Activated CD4-positive, alpha-beta T cell treated with anti-CD3 and anti-CD28 coated beads for 36 hours (primary cell): ENCODE measurements around the gene MED29. TPM values are rescaled to one million over a fixed set of nuclear protein-coding genes. Genes with fewer than 3 reads are reported as not detected.

Experiments used
- ATAC-seq: fragments of 200-7000 bp; cut with Tn5 transposase; one replicate; pipeline ENCODE4 v1.10.0; 2021; ENCODE audit warnings: mild to moderate bottlenecking, moderate library complexity
- CTCF ChIA-PET: fragments of 350-600 bp; sonication (Branson Sonifier 250); formaldehyde crosslinking; loops from one replicate; lab custom pipeline; 2021; ENCODE audit warnings: antibody characterized with exemption; lab: Charles Lee
- POLR2A ChIA-PET: fragments of 350-600 bp; sonication (Branson Sonifier 250); formaldehyde crosslinking; loops from one replicate; lab custom pipeline; 2021; ENCODE audit warnings: antibody characterized with exemption, inconsistent platforms; lab: Charles Lee
- DNase-seq: peaks from one replicate; pipeline ENCODE4 v3.0.0-alpha.2; 2020
- H3K27ac Mint-ChIP-seq: one replicate; pipeline ENCODE4 v1.8.0; 2021; ENCODE audit warnings: mixed read lengths
- H3K27me3 Mint-ChIP-seq: one replicate; pipeline ENCODE4 v1.8.0; 2021; ENCODE audit warnings: mixed read lengths
- H3K36me3 Mint-ChIP-seq: one replicate; pipeline ENCODE4 v1.8.0; 2021; ENCODE audit warnings: low read depth, mixed read lengths
- H3K4me1 Mint-ChIP-seq: one replicate; pipeline ENCODE4 v1.8.0; 2021; ENCODE audit warnings: mixed read lengths
- H3K4me3 Mint-ChIP-seq: one replicate; pipeline ENCODE4 v1.8.0; 2021; ENCODE audit warnings: mild to moderate bottlenecking, moderate library complexity, mixed read lengths
- H3K9me3 Mint-ChIP-seq: one replicate; pipeline ENCODE4 v1.8.0; 2021; ENCODE audit warnings: low read depth, mixed read lengths
- intact Hi-C, 2 experiments: fragments of 100-400 bp; cut with DNase I in 1 of 2; cut with micrococcal nuclease in 1 of 2; formaldehyde crosslinking; loops; one replicate each; pipeline versions ENCODE4 v1.14.2 to v1.15.1; 2022 to 2024; cut with DNase I, micrococcal nuclease
- total RNA-seq, 2 experiments: library from RNA; stranded (reverse); gene quantifications; one replicate each; pipeline ENCODE4 v1.2.3, GENCODE V29; 2021

Gene MED29
- total RNA-seq, 2 experiments from 2014 or later = 24.0 to 34.6 TPM

DNA sequence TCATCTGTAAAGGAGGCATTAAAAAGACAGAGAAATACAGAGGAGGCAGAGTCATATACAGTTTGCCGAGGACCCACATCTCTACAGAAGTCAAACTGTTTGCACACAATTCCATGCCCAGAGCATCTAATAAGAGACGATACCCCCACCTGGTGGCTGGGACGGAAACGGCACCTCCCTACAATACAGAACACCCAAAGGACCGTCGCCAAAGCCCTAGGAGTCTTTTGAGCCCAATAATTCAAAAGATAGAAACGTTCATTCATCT lies 20.6 kb downstream of the MED29 start:
- peaks cover 32% of the 10 kb centered on the region for H3K4me1 Mint-ChIP-seq
- ATAC-seq (peak; percentile 56), DNase-seq (peak; percentile 95)
- intact Hi-C loops = loop anchor here (1.0 to 2.0 kb wide), 18 partner anchors 9 to 560 kb away; partner anchors contain the start of genes MED29 (in 2 of the 2), PAF1 (in 2 of the 2), SAMD4B (in 2 of the 2) and EID2 (in 1 of the 2)
- H3K9me3 Mint-ChIP-seq = no peaks in the 10 kb centered on the region
- H3K27me3 Mint-ChIP-seq = no peaks in the 10 kb centered on the region
- H3K36me3 Mint-ChIP-seq = peaks cover 41% of the 10 kb centered on the region
- ChIA-PET CTCF (interaction anchor here (0.8 to 2.3 kb wide), 15 partner anchors 10 to 122 kb away, joined by 3 to 79 read pairs (median 5); partner anchors contain the start of genes MED29, PAF1 and RPS16), POLR2A (interaction anchor here (0.7 to 2.3 kb wide), 7 partner anchors 10 to 24 kb away, joined by 3 to 22 read pairs (median 4); partner anchors contain the start of genes MED29, PAF1 and RPS16)
- peak overlapping the region; percentile 73 for H3K4me3 Mint-ChIP-seq
- peak overlapping the region; percentile 92 for H3K27ac Mint-ChIP-seq

DNA sequence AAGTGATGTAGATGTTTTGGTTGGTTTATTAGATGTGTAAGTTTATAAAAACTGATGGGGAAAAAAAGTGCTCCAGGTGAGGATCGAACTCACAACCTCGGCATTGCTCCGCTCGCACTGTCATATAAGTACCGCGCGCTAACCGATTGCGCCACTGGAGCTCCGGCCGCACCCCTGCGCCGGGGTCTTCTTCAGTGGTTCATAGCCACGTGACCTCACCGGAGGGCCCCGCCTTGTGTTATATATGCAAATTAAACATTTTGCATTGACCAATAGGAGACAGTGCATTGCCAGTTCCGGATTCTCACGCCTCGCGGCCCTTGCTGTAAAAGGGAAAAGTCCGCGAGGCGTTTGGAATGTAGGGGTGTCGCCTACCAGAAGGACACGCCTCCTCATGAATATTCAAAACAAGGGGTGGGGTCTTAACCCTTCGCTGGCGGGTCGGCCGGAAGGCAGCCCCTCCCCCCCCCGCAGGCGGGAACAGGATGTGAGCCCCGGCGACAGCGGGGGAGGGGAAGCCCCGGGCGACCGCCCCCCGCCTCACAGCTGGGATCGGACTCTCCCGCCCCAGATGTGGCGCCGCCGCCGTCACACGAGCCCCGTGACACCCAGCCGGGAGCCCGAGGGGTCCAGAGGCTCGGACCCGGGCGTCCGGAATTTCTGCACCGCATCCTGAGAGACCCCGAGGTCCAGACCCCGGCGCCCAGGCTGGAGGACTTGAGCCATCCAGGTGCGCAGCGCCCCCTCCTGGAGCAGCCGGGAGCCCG lies 21.1 kb downstream of the MED29 start, which contains the start of gene PLEKHG2:
TSS of gene PLEKHG2 (plus strand) at position 570 of the 767 bp plus-strand sequence. CDS start 1,418 bp downstream, outside the sequence.
- intact Hi-C loops = loop anchor here (1.0 to 2.0 kb wide), 17 partner anchors 10 to 561 kb away; partner anchors contain the start of genes MED29 (in 2 of the 2), PAF1 (in 2 of the 2), SAMD4B (in 2 of the 2) and EID2 (in 1 of the 2)
- Mint-ChIP-seq H3K27ac (peak within 1 kb of the TSS; percentile 92), H3K4me3 (peak within 1 kb of the TSS; percentile 73), H3K9me3 (no peaks in the 10 kb centered on the region), H3K4me1 (peaks cover 32% of the 10 kb centered on the region), H3K36me3 (peaks cover 36% of the 10 kb centered on the region), H3K27me3 (no peaks in the 10 kb centered on the region)
- CTCF ChIA-PET = interaction anchor here (0.6 to 2.3 kb wide), 13 partner anchors 10 to 84 kb away, joined by 3 to 79 read pairs (median 7); partner anchors contain the start of genes MED29, PAF1 and RPS16
- ATAC-seq = peak; percentile 73
- peak; percentile 98 for DNase-seq
- POLR2A ChIA-PET = interaction anchor here (0.7 to 2.3 kb wide), 6 partner anchors 10 to 24 kb away, joined by 3 to 22 read pairs (median 8); partner anchors contain the start of genes MED29, PAF1 and RPS16

DNA sequence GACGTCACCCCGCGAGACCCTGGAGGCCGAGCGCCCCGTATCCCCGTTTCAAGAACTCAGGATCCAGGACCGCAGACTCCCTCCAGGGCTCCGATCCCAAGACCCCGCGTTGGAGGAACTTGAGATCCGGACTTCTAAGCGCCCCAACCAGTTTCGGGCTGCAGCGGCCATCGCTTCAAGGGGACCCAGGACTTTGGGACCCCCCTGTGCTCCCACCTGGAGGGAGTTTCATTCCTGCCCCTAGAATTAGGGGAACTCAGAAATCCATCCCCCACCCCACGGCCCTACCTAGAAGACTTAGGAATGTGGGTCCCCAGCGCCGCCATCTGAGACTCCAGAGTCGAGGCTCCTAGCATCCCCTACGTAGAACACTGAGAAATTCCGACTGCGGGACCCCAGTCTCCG lies 21.7 kb downstream of the MED29 start:
- CTCF ChIA-PET = interaction anchor here (1.1 to 2.3 kb wide), 7 partner anchors 11 to 59 kb away, joined by 3 to 79 read pairs (median 9); partner anchors contain the start of genes MED29, PAF1 and RPS16
- Mint-ChIP-seq H3K9me3 (no peaks in the 10 kb centered on the region), H3K27ac (peak overlapping the region; percentile 92), H3K27me3 (no peaks in the 10 kb centered on the region), H3K36me3 (peaks cover 33% of the 10 kb centered on the region), H3K4me3 (peak overlapping the region; percentile 73), H3K4me1 (peaks cover 32% of the 10 kb centered on the region)
- ATAC-seq (no peak), DNase-seq (peak; percentile 34)
- POLR2A ChIA-PET = interaction anchor here (2.1 to 2.3 kb wide), 3 partner anchors 11 to 22 kb away, joined by 13 to 22 read pairs (median 18); partner anchors contain the start of genes MED29 and PAF1
- intact Hi-C loops = loop anchor here (1.0 to 2.0 kb wide), 17 partner anchors 11 to 562 kb away; partner anchors contain the start of genes MED29 (in 2 of the 2), PAF1 (in 2 of the 2), SAMD4B (in 2 of the 2) and EID2 (in 1 of the 2)

GRCh38 chr19:39413272-39413910 lies 22.2 kb downstream of the MED29 start:
- Mint-ChIP-seq H3K27ac (peak overlapping the region; percentile 92), H3K36me3 (peaks cover 27% of the 10 kb centered on the region), H3K27me3 (no peaks in the 10 kb centered on the region), H3K4me3 (peak overlapping the region; percentile 73), H3K4me1 (peaks cover 32% of the 10 kb centered on the region), H3K9me3 (no peaks in the 10 kb centered on the region)
- CTCF ChIA-PET = interaction anchor here (0.9 kb wide), 1 partner anchor 11 kb away, joined by 3 read pairs; no protein-coding TSS in a partner anchor
- ATAC-seq (no peak), DNase-seq (peak; percentile 53)
- POLR2A ChIA-PET = interaction anchor here (1.1 kb wide), 1 partner anchor 22 kb away, joined by 3 read pairs; the partner anchor contains the start of gene RPS16
- intact Hi-C loops = loop anchor here (2.0 kb wide), 2 partner anchors 17 to 483 kb away; partner anchors contain the start of genes MRPS12 (in 1 of the 2) and SARS2 (in 1 of the 2)

DNA sequence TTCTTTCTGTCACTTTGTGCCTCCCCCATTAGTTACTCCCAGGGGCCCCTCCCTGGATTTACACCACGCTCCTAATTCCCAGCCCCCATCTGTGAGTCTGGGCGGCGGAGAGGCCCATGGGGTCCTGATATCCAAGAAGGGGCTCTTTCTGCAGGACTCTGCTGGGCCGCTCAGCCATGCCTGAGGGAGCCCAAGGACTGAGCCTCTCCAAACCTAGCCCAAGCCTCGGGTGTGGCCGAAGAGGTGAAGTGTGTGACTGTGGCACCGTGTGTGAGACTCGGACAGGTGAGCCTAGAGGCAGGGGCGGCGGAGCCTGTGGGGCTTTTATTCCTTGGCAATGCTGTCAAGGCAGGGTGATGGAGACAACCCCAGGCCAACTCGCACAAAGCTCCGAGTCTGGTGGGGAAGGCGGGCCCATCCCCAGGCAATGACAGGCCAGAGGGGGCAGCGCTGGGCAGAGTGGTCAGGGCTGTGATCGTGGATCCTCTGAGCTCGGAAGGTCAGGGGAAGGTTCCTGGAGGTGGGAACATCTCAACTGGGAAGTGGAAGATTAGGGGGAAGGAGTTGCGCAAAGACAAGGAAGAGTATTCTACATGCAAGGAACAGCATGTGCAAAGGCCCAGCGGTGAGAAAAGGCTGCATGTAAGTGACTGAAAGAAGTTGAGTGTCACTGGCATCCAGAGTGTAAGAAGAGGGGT lies 22.9 kb downstream of the MED29 start:
- intact Hi-C loops = loop anchor here (2.0 kb wide), 2 partner anchors 17 to 483 kb away; partner anchors contain the start of genes MRPS12 (in 1 of the 2) and SARS2 (in 1 of the 2)
- H3K4me3 Mint-ChIP-seq = peak overlapping the region; percentile 73
- ATAC-seq (no peak), DNase-seq (no peak)
- CTCF ChIA-PET = interaction anchor here (0.6 to 0.9 kb wide), 4 partner anchors 10 to 86 kb away, joined by 3 read pairs; no protein-coding TSS in a partner anchor
- peaks cover 23% of the 10 kb centered on the region for H3K36me3 Mint-ChIP-seq
- peak overlapping the region; percentile 77 for H3K27ac Mint-ChIP-seq
- POLR2A ChIA-PET = interaction anchor here (1.1 kb wide), 1 partner anchor 22 kb away, joined by 3 read pairs; the partner anchor contains the start of gene RPS16
- peaks cover 32% of the 10 kb centered on the region for H3K4me1 Mint-ChIP-seq
- no peaks in the 10 kb centered on the region for H3K9me3 Mint-ChIP-seq
- no peaks in the 10 kb centered on the region for H3K27me3 Mint-ChIP-seq

DNA sequence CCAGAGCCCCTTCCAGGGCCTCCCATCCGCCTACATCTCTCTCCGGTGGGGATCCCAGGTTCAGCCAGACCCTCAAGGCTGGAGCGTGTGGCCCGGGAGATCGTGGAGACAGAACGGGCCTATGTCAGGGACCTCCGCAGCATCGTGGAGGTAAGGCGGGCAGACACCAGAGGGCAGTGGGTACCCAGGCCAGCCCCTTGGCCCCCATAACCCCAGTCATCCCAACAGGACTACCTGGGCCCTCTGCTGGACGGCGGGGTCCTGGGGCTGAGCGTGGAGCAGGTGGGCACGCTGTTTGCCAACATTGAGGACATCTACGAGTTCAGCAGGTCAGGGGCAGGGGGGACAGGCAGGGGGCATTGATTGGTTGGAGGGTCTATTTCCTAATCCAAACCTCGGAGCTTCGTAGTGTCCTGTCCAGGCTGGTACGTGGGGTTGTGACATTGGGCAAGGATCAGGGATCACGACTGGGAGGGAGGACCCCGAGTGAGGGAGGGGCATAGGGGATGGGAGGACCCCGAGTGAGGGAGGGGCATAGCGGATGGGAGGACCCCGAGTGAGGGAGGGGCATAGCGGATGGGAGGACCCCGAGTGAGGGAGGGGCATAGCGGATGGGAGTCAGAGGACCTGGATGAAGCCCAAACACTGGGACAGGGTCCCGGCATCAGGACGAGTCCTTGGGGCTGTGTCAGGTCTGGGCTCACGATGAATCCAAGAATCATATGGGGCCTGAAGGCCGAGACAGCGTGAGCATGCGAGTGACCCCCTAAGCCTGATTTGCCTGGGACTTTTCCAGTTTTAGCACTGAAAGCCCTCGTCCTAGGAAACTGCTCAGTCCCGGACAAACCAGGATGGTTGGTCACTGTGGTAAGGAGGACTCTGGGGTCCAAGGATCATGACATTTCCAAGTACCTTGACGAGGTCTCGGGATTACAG lies 24.2 kb downstream of the MED29 start:
- no peak for DNase-seq
- Mint-ChIP-seq H3K36me3 (peaks cover 23% of the 10 kb centered on the region), H3K4me1 (peaks cover 29% of the 10 kb centered on the region), H3K27ac (no peak overlapping the region), H3K27me3 (no peaks in the 10 kb centered on the region), H3K4me3 (no peak overlapping the region), H3K9me3 (no peaks in the 10 kb centered on the region)
- intact Hi-C loops = no loop called here
- POLR2A ChIA-PET = no interaction called here
- ATAC-seq = no peak
- CTCF ChIA-PET = interaction anchor here (0.6 to 1.2 kb wide), 3 partner anchors 12 to 18 kb away, joined by 3 read pairs; no protein-coding TSS in a partner anchor

DNA sequence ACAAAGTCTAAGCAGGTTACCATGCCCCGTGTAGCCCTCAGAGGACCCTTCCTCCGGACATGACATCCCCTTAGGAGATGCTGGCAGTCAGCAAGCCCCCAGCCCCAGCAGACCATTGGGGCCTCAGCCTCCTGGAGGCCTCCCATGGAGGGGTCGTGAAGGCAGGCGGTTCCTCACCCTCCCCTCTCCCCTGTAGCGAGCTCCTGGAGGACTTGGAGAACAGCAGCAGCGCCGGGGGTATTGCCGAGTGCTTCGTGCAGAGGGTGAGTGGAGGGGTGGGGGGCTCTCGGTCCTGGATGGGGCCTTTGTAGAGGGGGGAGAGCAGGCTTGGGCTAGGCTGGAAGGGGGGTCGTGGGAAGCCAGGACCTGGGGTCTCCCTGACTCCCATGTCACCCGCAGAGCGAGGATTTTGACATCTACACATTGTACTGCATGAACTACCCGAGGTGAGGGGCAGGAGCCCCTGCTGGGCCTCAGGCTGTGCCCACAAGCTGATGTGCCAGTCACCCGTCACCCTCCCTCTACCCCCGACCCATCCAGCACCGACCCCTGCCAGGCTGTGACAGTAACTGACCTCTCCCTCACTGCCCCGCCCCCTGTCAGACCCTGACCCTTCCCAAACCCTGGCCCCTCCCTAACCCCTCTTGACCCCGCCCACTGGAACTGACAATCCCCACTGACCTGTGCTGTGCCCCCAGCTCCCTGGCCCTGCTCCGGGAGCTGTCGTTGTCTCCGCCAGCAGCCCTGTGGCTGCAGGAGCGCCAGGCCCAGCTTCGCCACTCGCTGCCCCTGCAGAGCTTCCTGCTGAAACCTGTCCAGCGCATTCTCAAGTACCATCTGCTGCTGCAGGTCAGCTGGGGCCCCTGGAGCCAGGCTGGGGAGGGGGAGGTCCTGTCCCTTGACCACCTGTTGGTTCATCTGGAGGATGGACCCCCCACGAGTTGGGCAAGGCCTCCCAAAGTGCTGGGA lies 25.3 kb downstream of the MED29 start:
- ATAC-seq (no peak), DNase-seq (no peak)
- H3K4me1 Mint-ChIP-seq = peaks cover 18% of the 10 kb centered on the region
- POLR2A ChIA-PET = interaction anchor here (0.7 kb wide), 1 partner anchor 11 kb away, joined by 3 read pairs; no protein-coding TSS in a partner anchor
- H3K9me3 Mint-ChIP-seq = no peaks in the 10 kb centered on the region
- no peaks in the 10 kb centered on the region for H3K27me3 Mint-ChIP-seq
- CTCF ChIA-PET = interaction anchor here (1.2 kb wide), 1 partner anchor 11 kb away, joined by 3 read pairs; no protein-coding TSS in a partner anchor
- no peak overlapping the region for H3K4me3 Mint-ChIP-seq
- intact Hi-C loops = no loop called here
- no peak overlapping the region for H3K27ac Mint-ChIP-seq
- H3K36me3 Mint-ChIP-seq = peaks cover 20% of the 10 kb centered on the region

DNA sequence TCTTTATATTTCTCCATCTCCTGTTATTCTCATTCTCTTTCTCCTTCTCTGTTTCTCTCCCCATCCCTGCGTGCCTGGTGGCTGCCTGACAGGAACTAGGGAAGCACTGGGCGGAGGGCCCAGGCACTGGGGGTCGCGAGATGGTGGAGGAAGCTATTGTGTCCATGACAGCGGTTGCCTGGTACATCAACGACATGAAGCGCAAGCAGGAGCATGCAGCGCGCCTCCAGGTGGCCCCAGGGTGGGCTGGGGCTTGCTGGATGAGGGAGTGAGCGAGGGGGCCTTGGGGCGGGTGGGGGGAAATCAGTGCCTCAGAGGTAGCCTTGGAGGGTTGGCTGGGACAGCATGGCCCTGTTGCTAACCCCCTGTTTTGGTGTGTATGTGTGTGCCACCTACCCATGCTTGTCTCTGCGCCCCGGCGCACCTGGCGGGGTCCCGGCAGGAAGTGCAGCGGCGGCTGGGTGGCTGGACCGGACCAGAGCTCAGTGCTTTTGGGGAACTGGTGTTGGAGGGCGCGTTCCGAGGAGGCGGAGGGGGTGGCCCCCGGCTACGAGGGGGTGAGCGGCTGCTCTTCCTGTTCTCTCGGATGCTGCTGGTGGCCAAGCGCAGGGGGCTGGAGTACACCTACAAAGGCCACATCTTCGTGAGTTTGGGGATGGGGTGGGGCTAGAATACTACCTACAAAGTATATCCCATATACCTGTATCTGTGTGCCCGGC lies 26.4 kb downstream of the MED29 start:
- Mint-ChIP-seq H3K9me3 (no peaks in the 10 kb centered on the region), H3K27me3 (no peaks in the 10 kb centered on the region), H3K36me3 (peaks cover 22% of the 10 kb centered on the region), H3K4me1 (peaks cover 15% of the 10 kb centered on the region), H3K4me3 (no peak overlapping the region), H3K27ac (no peak overlapping the region)
- ChIA-PET CTCF (no interaction called here), POLR2A (interaction anchor here (0.7 to 1.2 kb wide), 2 partner anchors 10 to 26 kb away, joined by 3 read pairs; partner anchors contain the start of genes MED29 and PAF1)
- ATAC-seq (no peak), DNase-seq (no peak)
- intact Hi-C loops = no loop called here
